DMS153 treated with DMSO at 0.1 percent for 48 hours (cell line): ENCODE measurements around the gene FUT2.

Source experiments
- DNase-seq: peaks from one replicate; lab custom pipeline; 2025; ENCODE audit not compliant: unreplicated experiment; lab: John Stamatoyannopoulos, UW

Gene FUT2

GRCh38 chr19:48749571-48750198 lies 53.9 kb downstream of the FUT2 start:
- DNase-seq: no peak

DNA sequence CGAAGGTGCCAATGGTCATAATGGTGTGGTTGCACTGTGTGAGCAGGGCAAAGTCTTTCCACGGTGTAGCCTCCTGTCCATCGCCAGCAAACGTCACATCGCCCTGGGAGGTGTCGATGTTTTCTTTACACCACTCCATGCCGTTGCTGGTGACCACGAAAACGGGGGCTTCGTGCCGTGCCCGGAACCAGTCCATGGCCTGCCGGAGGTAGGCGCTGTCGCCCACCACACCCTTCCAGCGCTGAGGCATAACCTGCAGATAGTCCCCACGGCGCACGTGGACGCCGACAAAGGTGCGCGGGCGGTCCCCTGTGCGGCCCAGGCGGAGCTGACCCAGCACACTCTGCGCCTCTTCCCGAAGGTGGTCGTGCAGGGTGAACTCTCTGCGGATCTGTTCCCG lies 54.6 kb downstream of the FUT2 start:
- no peak for DNase-seq

DNA sequence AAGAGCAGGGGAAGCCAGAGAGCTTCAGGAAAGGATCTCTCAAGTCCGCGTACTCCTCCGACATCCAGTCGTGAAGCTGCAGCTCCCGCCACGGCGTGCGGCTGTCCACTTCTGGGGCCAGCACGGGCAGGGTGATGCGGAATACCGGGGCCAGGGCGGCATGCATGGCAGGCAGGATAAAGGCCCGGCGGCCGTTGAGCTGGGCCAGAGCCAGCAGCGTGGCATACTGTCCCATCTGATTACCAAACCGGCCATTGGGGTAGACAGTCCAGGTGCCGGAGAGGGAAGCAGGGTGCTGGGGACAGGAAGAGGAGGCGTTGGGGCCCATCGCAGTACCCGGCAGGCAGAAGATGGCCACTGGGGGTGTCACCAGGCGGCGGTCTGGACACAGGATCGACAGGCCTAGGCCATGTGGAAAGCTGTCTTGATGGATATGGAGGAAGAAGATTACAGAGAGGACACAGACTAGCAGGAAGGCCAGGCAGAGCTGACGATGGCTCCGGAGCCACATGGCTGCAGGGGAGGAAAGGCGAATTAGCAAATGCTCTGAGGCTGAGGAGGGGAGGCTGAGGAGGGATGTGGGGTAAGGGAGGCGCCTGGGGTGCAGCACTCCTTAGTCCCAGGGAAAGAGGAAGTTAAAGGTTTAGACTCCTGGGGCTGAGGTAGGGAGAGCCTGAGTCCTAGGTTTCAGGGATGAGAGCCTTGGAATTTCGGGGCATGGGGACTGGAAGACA lies 55.2 kb downstream of the FUT2 start:
- no peak for DNase-seq

- no peak for DNase-seq
Observed at GRCh38 chr19:48751845-48752495, 56.2 kb downstream of the FUT2 start.

DNA sequence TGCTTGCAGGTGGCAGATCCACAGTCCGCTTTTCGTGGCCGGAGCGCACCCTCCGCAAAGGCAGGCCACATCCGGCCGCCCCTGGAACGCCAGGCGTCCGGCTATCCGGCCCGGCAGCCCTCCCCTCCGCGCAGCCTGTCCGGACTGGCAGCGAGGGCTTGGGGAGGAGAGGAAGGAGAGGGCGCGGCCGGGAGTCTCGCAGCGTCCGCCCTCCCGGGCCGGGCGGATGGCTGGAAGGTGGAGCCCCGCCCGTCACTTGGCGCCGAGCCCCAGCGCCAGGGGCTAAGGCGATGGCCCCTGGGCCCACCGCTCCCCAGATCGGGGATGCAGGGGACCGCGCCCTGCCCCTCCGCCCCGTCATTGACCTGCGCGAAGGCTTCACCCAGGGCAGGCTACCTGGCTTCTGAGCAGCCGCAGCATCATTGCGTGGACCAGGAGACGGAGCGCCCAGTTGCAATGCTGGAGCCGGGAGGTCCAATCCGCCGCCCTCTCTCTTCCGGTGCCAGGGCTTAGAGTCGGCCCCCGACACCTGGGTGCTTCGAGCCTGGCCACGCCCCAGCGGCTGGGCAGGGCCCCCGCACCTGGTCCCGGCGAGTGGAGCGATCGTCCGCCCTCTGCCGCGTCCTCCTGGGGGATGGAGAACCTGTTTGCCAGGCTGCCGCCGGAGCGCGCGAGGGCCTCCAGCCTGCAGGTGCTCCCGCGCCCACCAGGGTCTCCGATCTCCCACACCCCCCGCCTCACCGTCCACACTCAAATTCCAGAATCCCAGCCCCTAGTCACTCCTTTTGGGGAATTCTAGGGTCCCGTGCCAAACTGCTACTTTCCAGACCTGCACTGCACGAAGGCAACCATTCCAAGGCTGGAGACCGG lies 57.0 kb downstream of the FUT2 start, which contains the start of gene FUT1:
TSS of gene FUT1 (minus strand) at position 146 of the 870 bp plus-strand sequence. CDS start 1,360 bp downstream, outside the sequence.
- DNase-seq: peak; percentile 94

- no peak for DNase-seq
Observed at GRCh38 chr19:48755084-48755641, 59.4 kb downstream of the FUT2 start, which contains the start of gene FGF21. FGF21 (plus strand) TSS chr19:48755524; CDS start chr19:48756237, 713 bp downstream.
